ENCODE measurements around the gene CPLX3. TPM values are rescaled to one million over a fixed set of nuclear protein-coding genes. Genes with fewer than 3 reads are reported as not detected.
A peak's percentile ranks its signal among the peaks of the same experiment; 100 is the strongest.

The CPLX3 gene
- total RNA-seq, 6 donors from 2014 or later: not detected

- ATAC-seq (ENCODE audit: low FRiP score in 2 of 2) (no peak), DNase-seq (no peak)
- H3K27ac ChIP-seq: peak overlapping the region in 3 of 4 donors; percentile 11 to 98 (median 30)
- no peaks in the 10 kb centered on the region for H3K36me3 ChIP-seq
- H3K4me1 ChIP-seq: peaks cover 68 to 87% (median 70%) of the 10 kb centered on the region in 4 donors
- no peak overlapping the region for H3K4me3 ChIP-seq
- WGBS, 2 donors: 79 to 90% methylated on average over 7 of the region's 7 CpGs
- H3K27me3 ChIP-seq: no peaks in the 10 kb centered on the region
- TF ChIP-seq POLR2AphosphoS5 (IDR thresholded peaks at IDR 0.05) (no peak), EP300 (IDR thresholded peaks at IDR 0.05) (no peak), POLR2A (IDR thresholded peaks at IDR 0.05) (no peak), CTCF (IDR thresholded peaks at IDR 0.05) (no peak)
- no peaks in the 10 kb centered on the region for H3K9me3 ChIP-seq
Observed at GRCh38 chr15:74791667-74792066, 34.8 kb upstream of the CPLX3 start.

- no peak for DNase-seq
- Histone ChIP-seq H3K4me1 (peaks cover 61 to 80% (median 63%) of the 10 kb centered on the region in 4 donors), H3K36me3 (no peaks in the 10 kb centered on the region), H3K4me3 (no peak overlapping the region), H3K27ac (peak overlapping the region in 3 of 4 donors; percentile 30 to 98 (median 35)), H3K27me3 (no peaks in the 10 kb centered on the region), H3K9me3 (no peaks in the 10 kb centered on the region)
- ATAC-seq (ENCODE audit: low FRiP score in 2 of 2): no peak
- no peak for TF ChIP-seq EP300 (IDR thresholded peaks at IDR 0.05)
- TF ChIP-seq POLR2A (IDR thresholded peaks at IDR 0.05): no peak
- no peak for TF ChIP-seq CTCF (IDR thresholded peaks at IDR 0.05)
- TF ChIP-seq POLR2AphosphoS5 (IDR thresholded peaks at IDR 0.05): no peak
- WGBS, 2 donors: 43 to 67% methylated on average over 10 to 11 of the region's 12 CpGs
Observed at GRCh38 chr15:74792227-74793016, 34.0 kb upstream of the CPLX3 start.

GRCh38 chr15:74793135-74794028 lies 33.0 kb upstream of the CPLX3 start:
- H3K27me3 ChIP-seq: no peaks in the 10 kb centered on the region
- no peaks in the 10 kb centered on the region for H3K9me3 ChIP-seq
- peaks cover 0 to 6% (median 3%) of the 10 kb centered on the region in 4 donors for H3K36me3 ChIP-seq
- H3K4me1 ChIP-seq: peaks cover 51 to 70% (median 53%) of the 10 kb centered on the region in 4 donors
- WGBS, 2 donors: 51 to 75% methylated on average over 12 of the region's 12 CpGs
- ATAC-seq (ENCODE audit: low FRiP score in 2 of 2) (no peak), DNase-seq (peak; percentile 35 to 79)
- peak overlapping the region; percentile 17 to 98 (median 32) for H3K27ac ChIP-seq
- no peak overlapping the region for H3K4me3 ChIP-seq
- TF ChIP-seq CTCF (IDR thresholded peaks at IDR 0.05) (peak in 5 of 6 experiments; percentile 37 to 54 (median 46)), EP300 (IDR thresholded peaks at IDR 0.05) (no peak)

- TF ChIP-seq POLR2AphosphoS5 (IDR thresholded peaks at IDR 0.05) (no peak), CTCF (IDR thresholded peaks at IDR 0.05) (no peak), EP300 (IDR thresholded peaks at IDR 0.05) (no peak), POLR2A (IDR thresholded peaks at IDR 0.05) (no peak)
- no peaks in the 10 kb centered on the region for H3K27me3 ChIP-seq
- no peak for ATAC-seq (ENCODE audit: low FRiP score in 2 of 2)
- peaks cover 0 to 16% (median 13%) of the 10 kb centered on the region in 4 donors for H3K36me3 ChIP-seq
- no peak overlapping the region for H3K4me3 ChIP-seq
- WGBS, 2 donors: 86 to 88% methylated on average over 4 to 6 of the region's 9 CpGs
- H3K9me3 ChIP-seq: no peaks in the 10 kb centered on the region
- peak overlapping the region in 2 of 4 donors; percentile 35 to 98 for H3K27ac ChIP-seq
- peaks cover 41 to 68% (median 45%) of the 10 kb centered on the region in 4 donors for H3K4me1 ChIP-seq
- no peak for DNase-seq
Observed at GRCh38 chr15:74794248-74794969, 32.0 kb upstream of the CPLX3 start.

All from upper lobe of left lung (tissue), 6 donors.